LoVo (cell line): ENCODE data around the gene CDX2.
"Not testable (repeated sequence)": the region's sequence is repeated elsewhere in the genome, so short reads cannot be mapped to it uniquely, and the experiment has no call there.

Source experiments
- DNase-seq: peaks from one replicate; pipeline ENCODE4 v3.0.0-alpha.2; 2016; ENCODE audit warnings: low spot score

The CDX2 gene, protein sequence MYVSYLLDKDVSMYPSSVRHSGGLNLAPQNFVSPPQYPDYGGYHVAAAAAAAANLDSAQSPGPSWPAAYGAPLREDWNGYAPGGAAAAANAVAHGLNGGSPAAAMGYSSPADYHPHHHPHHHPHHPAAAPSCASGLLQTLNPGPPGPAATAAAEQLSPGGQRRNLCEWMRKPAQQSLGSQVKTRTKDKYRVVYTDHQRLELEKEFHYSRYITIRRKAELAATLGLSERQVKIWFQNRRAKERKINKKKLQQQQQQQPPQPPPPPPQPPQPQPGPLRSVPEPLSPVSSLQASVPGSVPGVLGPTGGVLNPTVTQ

DNA sequence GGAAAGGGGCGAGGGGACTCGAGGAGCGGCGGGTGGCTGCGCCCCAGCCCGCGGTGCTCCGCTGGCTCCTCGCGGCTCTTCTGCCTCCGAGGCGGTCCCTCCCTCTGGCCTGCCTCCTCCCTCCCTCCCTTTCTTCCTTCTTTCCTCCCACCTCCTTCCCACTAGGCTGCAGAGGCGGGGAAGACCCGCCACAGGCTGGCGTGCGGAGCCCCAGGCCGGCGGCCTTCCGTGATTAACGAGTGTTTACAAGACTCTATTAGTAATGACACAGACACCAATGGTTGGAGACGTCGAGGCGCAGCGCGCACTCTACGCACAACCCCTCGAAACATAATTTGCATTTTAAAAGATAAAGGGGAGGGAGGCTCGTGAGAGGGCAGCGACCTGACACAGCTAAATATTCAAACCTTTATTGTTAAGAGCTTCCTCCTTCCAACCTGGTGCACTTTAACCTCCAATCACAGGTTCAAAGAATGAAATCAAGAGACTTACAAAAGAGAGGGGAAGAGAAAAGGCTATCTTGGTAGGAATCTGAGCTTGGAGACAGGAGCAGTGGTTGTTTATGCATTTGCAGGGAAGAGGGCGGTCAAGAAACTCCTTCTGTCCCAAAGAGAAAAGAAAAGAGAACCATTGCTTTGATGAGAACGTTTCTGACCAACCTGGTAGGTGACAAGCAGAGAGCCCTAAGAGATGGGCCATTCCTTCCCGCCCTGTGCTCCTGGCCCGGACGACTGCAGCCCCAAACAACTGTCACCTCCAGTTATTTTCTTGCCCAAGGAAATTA lies at the start of gene CDX2:
Gene CDX2, minus strand, starts transcription at position 234 of the 784 bp plus-strand sequence. CDS start 309 bp downstream, outside the sequence.
- peak; percentile 89 for DNase-seq

DNA sequence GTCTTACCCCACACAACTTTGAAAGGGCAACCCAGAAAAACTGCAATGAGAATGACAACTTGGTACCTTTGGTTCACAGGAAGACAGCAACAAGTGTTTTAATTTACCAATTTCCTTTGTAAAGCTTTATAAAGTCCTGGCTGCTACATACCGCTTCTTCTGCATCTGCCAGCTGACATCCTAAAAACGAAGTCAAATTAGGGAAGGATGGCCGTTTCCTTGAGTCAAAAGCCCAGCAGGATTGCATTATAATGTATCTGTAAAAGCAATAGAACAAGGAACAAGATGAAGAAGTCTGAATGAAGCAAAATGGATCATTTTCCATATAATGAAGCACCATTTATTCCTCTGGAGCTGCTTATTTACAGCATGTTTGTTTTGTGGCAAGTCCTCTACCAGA lies 45.2 kb upstream of the CDX2 start:
- no peak for DNase-seq

DNA sequence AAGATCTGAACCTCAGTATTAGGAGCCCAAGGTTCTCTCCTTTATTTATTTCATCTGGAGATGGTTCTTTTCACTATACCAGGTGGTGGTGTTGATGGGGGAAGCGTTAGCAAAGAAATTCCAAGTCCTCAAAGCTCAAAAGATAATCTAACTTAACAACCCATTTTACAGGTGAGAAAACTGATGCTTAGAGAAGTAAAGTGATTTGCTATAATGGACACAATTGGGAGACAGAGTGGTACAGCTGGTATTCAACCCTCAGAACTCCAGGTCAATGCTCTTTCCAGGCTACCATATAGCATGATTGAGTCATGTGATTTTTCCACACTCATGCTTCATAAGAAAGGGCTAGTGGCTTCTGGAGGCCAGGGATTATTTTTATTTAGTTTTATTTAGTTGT lies 44.4 kb upstream of the CDX2 start:
- no peak for DNase-seq

DNA sequence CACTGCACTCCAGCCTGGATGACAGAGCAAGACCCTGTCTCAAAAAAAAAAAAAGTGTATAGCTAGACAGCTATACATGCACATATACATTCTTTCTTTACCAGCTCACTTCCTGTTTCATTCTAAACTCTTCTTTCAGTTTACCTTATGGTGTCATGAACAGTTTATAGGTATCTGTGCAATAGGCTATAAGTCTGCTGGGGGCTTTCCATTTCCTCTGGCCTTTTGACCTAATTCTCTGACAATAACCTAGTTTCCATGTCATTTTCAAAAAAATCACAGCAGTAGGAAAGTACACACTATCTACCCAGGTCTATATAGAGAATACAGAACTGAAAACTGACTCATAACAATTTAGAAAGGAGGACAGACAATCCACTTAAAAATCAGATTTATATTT lies 43.8 kb upstream of the CDX2 start:
- DNase-seq = no peak

DNA sequence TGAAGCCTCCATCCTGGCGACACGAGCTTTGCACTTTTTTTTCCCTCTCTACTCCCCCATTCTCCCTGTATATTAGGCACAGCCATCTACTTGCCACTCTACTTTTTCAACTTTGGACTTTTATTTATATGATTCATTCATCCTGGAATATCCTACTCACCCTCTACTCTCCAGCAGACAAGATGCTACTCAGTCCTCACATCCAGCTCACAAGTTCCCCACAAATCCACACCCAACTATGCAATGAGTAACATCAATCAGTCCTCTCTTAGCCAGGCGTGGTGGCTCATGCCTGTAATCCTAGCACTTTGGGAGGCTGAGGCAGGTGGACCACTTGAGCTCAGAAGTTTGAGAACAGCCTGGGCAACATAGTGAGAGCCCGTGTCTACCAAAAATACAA lies 43.3 kb upstream of the CDX2 start:
- no peak for DNase-seq

DNA sequence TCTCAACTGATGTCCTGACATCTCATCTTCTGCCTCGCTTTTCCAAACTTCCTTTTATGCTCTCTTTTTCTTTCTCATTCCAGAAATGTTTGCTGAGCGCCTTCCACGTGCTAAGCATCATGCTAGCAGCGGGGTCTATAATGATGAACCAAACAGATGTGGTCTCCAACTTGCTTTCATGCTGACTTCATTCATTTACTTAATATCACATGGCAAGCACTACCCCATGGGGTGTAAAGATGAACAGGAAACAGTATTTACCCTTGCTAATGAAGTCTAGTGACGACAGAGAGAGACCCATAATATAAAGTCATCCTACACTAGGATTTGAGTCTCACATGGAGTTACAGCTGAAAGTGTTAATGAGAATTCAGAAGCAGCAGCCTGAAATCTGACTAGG lies 40.9 kb upstream of the CDX2 start:
- DNase-seq = no peak

DNA sequence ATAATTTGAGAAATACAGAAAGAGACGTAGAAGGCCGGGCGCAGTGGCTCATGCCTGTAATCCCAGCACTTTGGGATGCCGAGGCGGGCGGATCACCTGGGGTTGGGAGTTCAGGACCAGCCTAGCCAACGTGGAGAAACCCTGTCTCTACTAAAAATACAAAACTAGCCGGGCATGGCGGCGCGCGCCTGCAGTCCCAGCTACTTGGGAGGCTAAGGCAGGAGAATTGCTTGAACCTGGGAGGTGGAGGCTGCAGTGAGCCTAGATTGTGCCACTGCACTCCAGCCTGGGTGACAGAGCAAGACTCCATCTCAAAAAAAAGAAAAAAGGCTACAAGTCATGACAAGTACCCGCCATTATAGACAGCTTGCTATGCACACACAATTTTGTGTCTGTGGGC lies 35.9 kb upstream of the CDX2 start:
- DNase-seq = not testable (repeated sequence)

DNA sequence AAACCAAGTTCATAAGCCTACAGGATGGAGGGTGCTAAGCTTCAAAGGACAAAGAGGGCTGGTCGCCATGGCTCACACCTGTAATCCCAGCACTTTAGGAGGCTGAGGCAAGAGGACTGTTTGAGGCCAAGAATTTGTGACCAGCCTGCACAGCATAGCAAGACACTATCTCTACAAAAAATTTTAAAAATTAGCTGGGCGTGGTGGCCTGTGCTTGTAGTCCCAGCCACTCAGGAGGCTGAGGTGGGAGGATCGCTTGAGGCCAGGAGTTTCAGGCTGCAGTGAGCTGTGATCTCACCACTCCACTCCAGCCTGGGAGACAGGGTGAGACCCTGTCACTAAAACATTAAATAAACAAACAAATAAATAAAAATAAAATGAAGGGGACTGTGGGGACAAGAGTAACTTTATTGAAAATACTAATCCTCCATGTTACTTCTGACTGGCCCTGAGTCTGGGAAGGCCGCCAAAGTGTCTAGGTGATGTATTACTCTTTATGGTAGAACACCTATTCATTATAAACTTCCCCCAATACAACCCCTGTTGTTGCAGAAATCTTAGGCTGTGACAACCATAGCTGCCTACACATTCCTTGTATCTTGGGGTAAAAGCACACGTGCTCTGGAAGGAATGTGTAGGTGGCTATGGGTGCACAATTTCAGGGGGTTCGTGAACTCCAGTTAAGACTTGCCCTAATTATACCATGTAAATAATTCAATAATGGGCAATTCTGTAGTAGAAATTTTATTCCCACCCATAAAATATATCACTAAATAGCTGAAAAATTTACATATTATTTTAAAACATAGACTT lies 34.0 kb upstream of the CDX2 start:
- no peak for DNase-seq

DNA sequence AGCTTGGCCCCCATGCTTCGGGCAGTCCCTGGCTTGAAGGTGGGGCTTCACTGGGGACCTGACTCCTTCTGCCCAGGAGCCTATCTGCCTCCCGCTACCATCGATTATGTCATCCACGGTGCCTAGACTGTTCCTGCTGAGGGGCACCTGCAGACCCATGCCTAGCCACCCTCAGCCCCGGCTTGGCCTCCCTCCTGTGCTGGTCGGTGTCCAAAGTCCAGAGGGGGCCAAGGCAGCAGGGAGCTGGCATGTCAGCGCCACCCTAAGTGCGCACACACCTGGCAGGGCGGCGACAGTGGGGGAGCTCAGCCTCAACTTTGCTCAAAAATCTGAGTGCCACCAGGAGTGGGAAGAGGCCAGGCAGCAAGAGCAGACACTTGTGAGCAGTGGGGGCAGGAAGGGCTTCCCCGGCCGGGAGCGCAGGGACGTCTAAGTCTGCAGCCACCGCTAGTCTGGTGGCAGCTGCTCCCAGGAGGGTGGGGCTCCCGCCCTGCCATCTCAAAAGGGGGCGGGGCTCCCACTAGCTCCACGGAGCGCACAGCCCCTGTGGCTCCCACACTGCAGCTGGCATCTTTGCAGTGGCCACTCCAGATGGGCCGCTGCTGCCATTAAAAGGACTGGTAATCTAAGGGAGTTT lies 32.8 kb upstream of the CDX2 start:
- no peak for DNase-seq

DNA sequence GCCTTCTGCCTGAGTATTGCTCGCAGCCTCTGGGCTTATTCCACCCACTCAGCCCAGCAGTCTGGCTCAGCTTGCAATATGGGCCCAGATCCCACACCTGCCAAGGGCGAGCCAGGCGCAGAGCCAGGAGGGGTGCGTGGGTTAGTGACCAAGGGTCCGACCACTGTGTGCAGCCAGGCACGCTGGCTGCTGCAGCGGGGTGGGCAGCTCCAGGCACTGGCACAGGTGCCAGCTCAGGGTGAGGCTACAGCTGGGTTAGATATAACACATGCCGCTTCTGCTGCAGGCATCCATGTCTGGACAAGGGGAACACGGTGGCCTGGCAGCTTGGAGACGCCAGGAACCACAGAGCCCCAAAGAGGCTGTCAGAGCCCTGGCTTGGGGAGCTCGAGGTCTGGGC lies 31.9 kb upstream of the CDX2 start:
- DNase-seq = no peak

DNA sequence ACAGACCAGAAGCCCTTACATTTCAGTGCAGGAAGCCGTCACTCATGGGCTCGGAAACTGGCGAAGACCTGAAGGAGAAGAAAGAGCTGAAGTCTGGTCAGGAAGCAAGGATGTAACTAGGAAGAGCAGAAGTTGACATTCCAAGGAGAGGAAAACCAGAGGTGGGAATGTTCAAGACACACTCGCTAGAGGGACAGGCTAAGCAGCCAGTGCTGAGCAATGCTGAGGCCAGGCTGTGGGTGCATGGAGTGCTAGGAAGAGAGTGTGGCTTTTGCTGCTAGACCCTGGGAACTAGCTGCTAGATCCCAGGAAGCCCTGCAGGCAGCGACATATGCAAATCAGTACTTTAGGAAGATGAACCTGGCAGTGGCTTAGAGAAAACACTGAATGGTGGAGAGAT lies 31.5 kb upstream of the CDX2 start:
- no peak for DNase-seq

DNA sequence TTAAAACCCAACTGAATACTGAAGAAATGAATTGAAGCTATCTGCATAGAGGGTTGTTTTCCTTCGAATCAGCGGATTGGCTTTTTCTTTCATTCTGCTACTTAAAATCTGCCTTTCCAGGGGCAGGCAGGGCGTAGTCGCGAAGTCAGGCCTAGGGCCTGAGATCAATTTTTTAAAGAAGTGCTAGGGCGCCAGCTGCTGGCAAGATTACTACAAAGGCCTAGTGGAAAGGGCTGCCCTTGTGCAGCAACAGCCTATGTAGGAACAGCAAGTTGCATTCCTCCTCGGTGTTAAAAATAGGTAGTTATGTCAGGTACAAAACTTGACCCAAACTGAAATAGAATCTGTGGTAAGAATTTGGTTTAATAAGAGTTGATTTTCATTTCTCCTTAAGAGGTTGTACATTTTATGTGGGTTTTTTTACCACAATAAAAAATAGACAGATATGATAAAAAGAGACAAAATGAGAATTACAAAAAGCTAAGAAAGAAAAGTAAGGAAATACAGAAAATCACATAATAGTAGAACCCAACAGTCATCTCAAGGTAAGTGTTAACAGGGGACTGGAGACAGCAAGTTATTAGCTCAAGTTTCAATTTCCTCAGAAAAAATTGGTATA lies 28.9 kb upstream of the CDX2 start:
- DNase-seq = peak; percentile 54

DNA sequence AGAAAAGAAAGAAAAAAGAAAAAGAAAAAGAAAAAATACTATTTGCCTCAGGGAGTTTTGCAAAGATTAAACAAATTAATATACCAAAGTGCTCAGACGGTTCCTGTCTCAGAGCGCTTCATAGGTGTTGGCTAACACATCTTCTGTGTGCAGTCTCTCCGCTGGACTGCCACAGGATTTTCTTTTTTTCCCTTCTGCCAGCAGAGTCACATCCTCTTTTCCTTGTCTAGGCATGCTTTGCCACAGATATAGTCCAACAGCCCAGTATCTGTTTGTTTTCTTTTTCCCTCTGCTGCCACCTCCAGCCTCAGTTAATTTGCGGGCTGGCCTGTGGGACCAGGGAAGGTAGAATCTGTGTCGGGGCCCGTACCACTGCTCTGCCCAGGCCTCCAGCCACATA lies 22.8 kb upstream of the CDX2 start:
- no peak for DNase-seq

DNA sequence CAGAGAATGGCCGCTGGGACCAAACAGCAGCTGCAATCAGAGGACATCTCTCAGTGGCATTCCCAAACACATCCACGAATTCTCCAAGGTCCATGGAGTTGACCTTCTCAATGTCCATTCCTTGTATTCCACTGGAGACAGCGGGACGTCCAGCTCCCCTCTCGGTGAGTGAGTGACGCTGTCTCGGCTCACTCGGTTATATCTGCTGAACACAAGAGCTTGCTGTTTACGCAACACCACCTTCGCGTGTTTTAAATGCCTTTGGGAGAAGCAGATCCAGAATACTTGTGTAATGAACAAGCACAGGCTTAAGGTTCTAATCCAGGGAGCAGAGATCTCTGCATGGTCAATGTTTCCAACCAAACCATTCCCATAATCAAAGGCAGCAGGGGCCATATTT lies 19.4 kb upstream of the CDX2 start, which contains the start of gene URAD:
Gene URAD, minus strand, starts transcription at position 174 of the 400 bp plus-strand sequence. Its CDS starts 56 bp downstream, at position 118.
- no peak for DNase-seq

DNA sequence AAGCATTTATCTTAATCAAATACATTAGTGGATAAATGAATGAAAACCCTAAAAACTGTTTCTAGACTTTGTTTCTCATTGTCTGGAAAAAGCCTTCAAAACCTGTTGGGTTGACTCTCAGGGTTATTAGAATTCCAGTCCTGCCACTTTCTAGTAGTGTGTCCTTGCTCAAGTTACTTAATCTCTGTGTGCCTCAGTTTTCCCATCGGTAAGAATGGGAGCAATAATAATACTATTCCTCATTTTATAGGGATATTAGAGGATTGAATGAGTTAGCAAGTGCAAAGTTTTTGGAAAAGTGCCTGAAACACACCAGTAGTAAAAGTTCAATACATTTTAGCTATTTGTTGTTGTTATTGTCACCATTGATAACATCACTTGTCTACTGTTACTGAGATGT lies 16.5 kb upstream of the CDX2 start:
- DNase-seq = no peak

DNA sequence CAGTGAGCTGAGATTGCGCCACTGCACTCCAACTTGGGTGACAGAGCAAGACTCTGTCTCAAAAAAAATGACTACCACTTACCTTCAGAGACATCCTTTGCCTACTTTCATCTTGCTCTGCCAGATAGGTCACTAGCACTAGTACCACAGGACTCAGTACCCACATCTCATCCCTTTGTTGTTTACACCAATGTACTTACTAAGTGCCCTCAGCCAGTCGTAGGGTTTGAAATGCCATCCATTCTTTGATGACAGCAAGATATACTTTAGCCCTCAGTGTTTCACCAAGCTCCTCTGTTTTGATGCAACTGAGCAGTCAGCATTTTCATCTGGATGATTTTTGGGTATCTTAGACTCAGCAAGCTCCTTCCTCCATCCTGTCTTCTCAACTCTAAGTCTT lies 13.2 kb upstream of the CDX2 start:
- DNase-seq = no peak

DNA sequence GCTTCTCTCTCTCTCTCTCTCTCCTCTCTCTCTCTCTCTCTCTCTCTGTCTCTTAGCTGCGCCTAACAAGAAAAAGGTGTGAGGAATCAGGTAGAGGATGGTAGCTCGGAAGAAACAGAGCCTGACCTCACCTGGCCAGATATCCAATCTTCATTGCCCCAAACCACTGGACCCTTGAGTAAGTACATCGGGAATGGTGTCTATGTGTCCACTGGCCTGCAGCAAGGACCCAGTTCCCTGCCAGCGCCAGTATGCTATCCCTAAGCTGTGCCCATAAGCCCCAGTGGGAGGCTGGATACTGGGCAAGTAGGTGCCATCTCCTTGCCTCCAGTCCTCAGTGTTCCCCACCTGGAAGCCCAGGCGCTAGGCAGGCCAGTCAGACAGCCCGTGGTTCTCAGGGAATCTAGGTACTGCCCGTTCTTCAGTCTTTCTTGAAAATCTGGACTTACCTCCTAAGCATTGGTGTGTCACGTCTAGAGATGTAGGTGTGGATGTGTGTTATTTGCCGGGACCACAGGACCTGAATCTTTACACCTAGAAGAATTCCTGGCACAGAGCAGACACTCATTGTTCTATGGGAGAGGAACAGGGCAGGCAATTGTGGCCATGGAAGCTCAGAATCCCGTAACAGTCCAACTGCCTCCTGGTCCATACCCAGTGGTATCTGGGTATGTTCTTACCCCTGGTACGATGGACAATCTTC lies 12.0 kb upstream of the CDX2 start:
- no peak for DNase-seq

DNA sequence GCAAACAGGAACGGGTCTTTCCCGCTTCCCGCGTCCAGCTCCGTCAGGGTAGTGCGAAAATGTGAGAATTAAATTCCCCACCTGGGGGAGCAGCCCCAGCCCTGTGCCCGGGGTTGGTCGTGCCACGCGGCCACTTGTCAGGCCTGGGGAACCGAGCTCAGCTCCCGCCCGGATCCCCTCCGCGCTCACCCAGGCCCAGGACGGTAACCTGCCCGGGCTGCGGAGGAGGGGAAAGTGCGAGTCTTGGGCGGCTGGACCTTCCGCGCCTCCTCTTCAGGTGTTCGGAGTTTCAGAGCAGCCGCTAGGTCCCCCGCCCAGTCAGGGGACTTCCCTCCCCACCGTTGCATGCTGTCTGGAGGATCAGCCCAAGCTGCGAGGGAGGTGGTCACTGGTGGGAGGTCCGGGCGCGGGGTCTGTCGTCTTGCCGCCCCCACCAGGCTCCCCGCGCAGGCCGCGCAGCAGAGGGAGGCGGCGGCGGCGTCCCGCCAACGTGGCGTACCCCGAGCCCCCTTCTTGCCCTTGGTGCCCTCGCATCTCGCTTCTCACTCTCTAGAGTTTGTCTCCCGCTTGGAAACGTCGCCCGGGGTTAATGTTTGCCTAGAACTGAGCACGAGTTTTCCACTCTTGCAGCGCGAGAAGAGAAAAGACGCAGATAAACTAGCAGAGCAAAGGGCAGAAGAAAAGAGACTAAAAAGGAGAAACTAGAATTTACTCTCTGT lies 11.3 kb upstream of the CDX2 start:
- DNase-seq = no peak

DNA sequence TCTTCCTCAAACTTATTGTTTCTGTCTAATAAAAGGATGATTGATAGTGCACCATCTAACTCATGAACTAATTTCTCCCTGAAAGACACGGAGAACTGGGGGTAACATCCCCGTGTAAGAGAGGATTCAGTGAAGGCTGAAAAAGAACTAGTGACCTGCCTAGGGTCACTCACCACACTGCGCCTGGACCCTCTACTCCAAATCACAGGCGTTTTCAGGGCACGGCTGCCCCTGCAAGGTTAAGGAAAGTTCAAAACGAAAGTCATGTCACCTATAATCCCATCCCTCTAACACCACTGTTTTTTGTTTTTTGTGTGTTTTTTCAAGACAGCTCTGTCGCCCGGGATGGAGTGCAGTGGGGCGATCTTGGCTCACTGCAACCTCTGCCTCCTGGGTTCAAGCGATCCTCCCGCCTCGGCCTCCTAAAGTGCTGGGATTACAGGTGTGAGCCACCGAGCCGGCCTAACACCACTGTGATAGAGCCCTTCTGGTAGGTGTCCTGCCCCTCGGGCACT lies 10.7 kb upstream of the CDX2 start:
- no peak for DNase-seq

DNA sequence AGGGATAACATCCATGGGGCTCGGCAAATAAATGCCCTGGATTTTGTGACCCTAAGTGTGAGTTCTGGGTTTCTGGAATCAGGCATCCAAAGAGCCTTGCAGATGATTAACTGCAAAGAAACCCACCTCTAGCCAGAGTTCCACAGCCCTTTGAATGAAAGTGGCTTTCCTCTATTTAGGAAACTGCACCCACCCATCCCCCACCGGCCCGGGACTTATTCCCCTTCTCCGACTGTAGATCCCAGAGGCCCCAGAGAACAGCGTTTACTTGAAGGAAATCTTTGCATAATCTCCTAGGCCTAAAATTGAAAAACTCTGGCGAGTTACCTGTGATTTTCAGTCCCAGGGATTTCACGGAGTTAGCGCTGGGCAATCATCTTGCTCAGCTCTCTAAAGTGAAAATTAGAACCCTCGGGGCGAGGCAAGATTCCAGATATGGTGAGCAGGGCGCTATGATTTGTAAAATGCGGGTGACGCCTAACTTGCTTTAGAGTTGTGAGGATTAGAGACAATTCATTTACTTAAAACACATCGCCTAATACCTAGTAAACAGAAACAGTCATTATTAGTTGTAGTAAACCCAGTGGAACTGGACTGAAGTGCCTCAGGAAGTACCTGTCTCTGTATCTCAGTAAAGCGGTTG lies 10.0 kb upstream of the CDX2 start:
- DNase-seq = no peak
